ENCODE results near the gene CTNNA3.

The CTNNA3 gene

DNA sequence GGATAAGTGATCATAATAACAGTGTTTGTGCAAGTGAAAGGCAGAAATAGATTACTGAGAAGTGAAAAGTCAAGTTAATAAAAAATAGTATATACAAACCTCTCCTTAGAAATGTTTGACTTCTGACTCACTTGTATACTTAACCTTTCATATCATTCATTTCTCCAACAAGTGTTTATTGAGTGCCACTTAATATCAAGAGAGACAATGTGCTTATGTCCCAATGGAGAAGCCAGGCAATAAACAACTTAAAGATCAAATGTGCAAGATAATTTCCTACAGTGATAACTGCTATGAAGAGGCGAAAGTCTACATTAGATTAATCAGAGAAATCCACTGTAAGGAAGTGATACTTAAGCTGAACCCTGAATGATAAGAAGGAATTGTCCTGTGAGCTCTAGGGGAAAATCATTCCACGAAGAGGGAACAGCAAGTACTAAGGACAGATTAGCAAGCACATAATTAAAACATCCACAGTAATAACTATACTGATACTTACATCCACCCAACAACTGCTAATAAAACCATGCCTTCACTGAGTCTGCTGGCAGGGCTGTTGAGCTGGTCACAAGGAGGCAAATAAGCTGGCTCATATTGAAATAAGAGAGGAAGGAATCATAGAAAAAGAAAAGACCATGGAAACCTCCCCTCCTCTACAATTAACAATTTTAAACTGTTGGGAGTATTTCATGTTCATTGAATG lies 203.5 kb downstream of the CTNNA3 start:
- TF ChIP-seq, protein P1, sequence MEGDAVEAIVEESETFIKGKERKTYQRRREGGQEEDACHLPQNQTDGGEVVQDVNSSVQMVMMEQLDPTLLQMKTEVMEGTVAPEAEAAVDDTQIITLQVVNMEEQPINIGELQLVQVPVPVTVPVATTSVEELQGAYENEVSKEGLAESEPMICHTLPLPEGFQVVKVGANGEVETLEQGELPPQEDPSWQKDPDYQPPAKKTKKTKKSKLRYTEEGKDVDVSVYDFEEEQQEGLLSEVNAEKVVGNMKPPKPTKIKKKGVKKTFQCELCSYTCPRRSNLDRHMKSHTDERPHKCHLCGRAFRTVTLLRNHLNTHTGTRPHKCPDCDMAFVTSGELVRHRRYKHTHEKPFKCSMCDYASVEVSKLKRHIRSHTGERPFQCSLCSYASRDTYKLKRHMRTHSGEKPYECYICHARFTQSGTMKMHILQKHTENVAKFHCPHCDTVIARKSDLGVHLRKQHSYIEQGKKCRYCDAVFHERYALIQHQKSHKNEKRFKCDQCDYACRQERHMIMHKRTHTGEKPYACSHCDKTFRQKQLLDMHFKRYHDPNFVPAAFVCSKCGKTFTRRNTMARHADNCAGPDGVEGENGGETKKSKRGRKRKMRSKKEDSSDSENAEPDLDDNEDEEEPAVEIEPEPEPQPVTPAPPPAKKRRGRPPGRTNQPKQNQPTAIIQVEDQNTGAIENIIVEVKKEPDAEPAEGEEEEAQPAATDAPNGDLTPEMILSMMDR (IDR thresholded peaks at IDR 0.05): no peak
- H3K27me3 ChIP-seq: no peaks in the 10 kb centered on the region
- H3K4me3 ChIP-seq (ENCODE audit: low read depth in 1 of 2, low read length in 1 of 2): no peak overlapping the region
- no peaks in the 10 kb centered on the region for H3K36me3 ChIP-seq
- H3K27ac ChIP-seq: no peak overlapping the region
- peaks cover 6% of the 10 kb centered on the region in 2 experiments for H3K4me1 ChIP-seq (ENCODE audit: control insufficient read depth in 1 of 2, insufficient read depth in 1 of 2, low read depth in 1 of 2, low read length in 1 of 2)
- H3K9me3 ChIP-seq: no peaks in the 10 kb centered on the region

- peaks cover 6 to 10% of the 10 kb centered on the region in 2 experiments for H3K4me1 ChIP-seq (ENCODE audit: control insufficient read depth in 1 of 2, insufficient read depth in 1 of 2, low read depth in 1 of 2, low read length in 1 of 2)
- H3K4me3 ChIP-seq (ENCODE audit: low read depth in 1 of 2, low read length in 1 of 2): no peak overlapping the region
- no peak overlapping the region for H3K27ac ChIP-seq
- TF ChIP-seq, protein P1 (IDR thresholded peaks at IDR 0.05): no peak
- H3K36me3 ChIP-seq: no peaks in the 10 kb centered on the region
- H3K9me3 ChIP-seq: no peaks in the 10 kb centered on the region
- no peaks in the 10 kb centered on the region for H3K27me3 ChIP-seq
Measured at GRCh38 chr10:67487906-67488619, 207.9 kb downstream of the CTNNA3 start.

DNA sequence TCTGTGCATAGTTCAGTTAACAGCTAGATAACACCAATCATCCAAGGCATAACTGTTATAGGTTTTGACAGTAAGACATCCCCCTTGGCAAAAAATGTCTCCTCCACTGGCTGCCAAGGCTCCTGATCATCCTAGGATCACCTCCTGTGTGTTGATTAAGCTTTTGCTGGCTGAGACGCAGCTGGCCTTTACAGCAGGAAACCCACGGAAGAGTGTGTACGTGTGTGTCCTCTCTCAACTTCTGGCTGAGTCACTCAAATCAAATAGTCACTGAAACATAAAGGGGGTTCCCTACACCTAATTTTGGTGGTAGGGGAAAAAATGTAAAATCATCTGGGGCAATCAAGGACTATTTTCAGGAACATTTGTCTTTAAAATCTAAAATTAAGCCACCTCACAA lies 208.8 kb downstream of the CTNNA3 start:
- TF ChIP-seq, protein P1 (IDR thresholded peaks at IDR 0.05): no peak

DNA sequence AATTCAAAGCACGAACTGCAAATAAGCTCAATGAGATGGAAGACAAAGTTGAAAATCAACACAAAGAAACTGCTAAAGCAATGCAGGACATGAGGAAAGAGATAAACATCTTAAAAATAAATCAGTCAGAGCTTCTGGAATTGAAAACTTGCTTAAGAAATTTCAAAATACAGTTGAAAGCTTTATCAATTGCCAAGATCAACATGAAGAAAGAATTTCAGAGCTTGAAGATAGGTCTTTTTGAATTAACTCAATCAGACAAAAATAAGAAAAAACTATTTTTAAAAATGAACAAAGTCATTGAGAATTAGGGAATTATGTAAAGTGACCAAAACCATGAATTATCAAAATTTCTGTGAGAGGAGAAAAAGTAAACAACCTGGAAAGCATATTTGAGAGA lies 218.1 kb downstream of the CTNNA3 start:
- Histone ChIP-seq H3K27me3 (no peaks in the 10 kb centered on the region), H3K4me3 (ENCODE audit: low read depth in 1 of 2, low read length in 1 of 2) (no peak overlapping the region), H3K27ac (no peak overlapping the region), H3K36me3 (no peaks in the 10 kb centered on the region), H3K4me1 (ENCODE audit: control insufficient read depth in 1 of 2, insufficient read depth in 1 of 2, low read depth in 1 of 2, low read length in 1 of 2) (no peaks in the 10 kb centered on the region), H3K9me3 (no peaks in the 10 kb centered on the region)
- TF ChIP-seq, protein P1 (IDR thresholded peaks at IDR 0.05): no peak

More for the DNA sequence above, 208.8 kb downstream of the CTNNA3 start:
- H3K9me3 ChIP-seq: no peaks in the 10 kb centered on the region
- no peaks in the 10 kb centered on the region for H3K27me3 ChIP-seq
- H3K36me3 ChIP-seq: no peaks in the 10 kb centered on the region
- H3K27ac ChIP-seq: no peak overlapping the region
- H3K4me1 ChIP-seq (ENCODE audit: control insufficient read depth in 1 of 2, insufficient read depth in 1 of 2, low read depth in 1 of 2, low read length in 1 of 2): peaks cover 6 to 10% of the 10 kb centered on the region in 2 experiments
- H3K4me3 ChIP-seq (ENCODE audit: low read depth in 1 of 2, low read length in 1 of 2): no peak overlapping the region

- no peaks in the 10 kb centered on the region for H3K27me3 ChIP-seq
- no peak overlapping the region for H3K27ac ChIP-seq
- H3K4me3 ChIP-seq (ENCODE audit: low read depth in 1 of 2, low read length in 1 of 2): no peak overlapping the region
- H3K4me1 ChIP-seq (ENCODE audit: control insufficient read depth in 1 of 2, insufficient read depth in 1 of 2, low read depth in 1 of 2, low read length in 1 of 2): no peaks in the 10 kb centered on the region
- H3K9me3 ChIP-seq: no peaks in the 10 kb centered on the region
- no peaks in the 10 kb centered on the region for H3K36me3 ChIP-seq
- TF ChIP-seq, protein P1 (IDR thresholded peaks at IDR 0.05): no peak
Measured at GRCh38 chr10:67476201-67476600, 219.8 kb downstream of the CTNNA3 start.
